K562 (cell line): Measurements from ENCODE around the gene GNB2. TPM values are rescaled to one million over a fixed set of nuclear protein-coding genes. Genes with fewer than 3 reads are reported as not detected.
A peak's percentile ranks its signal among the peaks of the same experiment; 100 is the strongest.

Experiments used
- ATAC-seq: fragments of 200-7000 bp; cut with Tn5 transposase; 3 replicates; pipeline ENCODE4 v1.9.1; 2020; ENCODE audit warnings: moderate library complexity
- BruUV-seq: library from RNA; stranded (reverse); fragments of 400-500 nt; replicated peaks from 2 replicates; lab custom pipeline; 2021; lab: Mats Ljungman, UMichigan
- CTCF ChIA-PET: fragments of 300-600 bp; formaldehyde crosslinking; extraction: SDS; loops from one replicate; lab custom pipeline; 2021; ENCODE audit warnings: low intra/inter-chr PET ratio; lab: Yijun Ruan, JAX
- POLR2A ChIA-PET: fragments of 300-600, 350-650 bp; sonication (Branson Sonifier 250); formaldehyde crosslinking; extraction: SDS; loops from one replicate; lab custom pipeline; 2021; ENCODE audit warnings: antibody characterized with exemption, inconsistent platforms; lab: Yijun Ruan, JAX
- DNase-seq, 4 experiments: peaks; one replicate each; pipeline versions ENCODE4 v3.0.0 to v3.0.0-alpha.2; 2011 to 2018; ENCODE audit warnings: low spot score in 3 of 4, mixed read lengths in 3 of 4; ENCODE audit errors: extremely low read depth in 1 of 4
- FAIRE-seq: peaks from 2 replicates; lab custom pipeline; 2011; peaks lifted over from hg19 to GRCh38; lab: Jason Lieb, UNC
- H2AFZ ChIP-seq: 2 replicates; pipeline ENCODE4 v1.6.0; 2011; ENCODE audit warnings: low read depth, low read length, control low read depth, inconsistent platforms
- H3K27ac ChIP-seq: fragments of 200-600 bp; 3 replicates; pipeline ENCODE4 v1.8.0; 2011; ENCODE audit warnings: low read depth, mild to moderate bottlenecking, control low read depth, inconsistent platforms, low read length, moderate library complexity, mixed read lengths; ENCODE audit errors: extremely low read depth
- H3K27me3 ChIP-seq, 2 experiments: fragments of 300-600 bp in 1 of 2; 2 replicates in 1 of 2; 3 replicates in 1 of 2; pipeline versions ENCODE4 v1.6.0 to v1.8.0; 2011; ENCODE audit warnings: inconsistent platforms in 2 of 2, low read length in 2 of 2, mild to moderate bottlenecking in 1 of 2, mixed read lengths in 1 of 2, moderate library complexity in 1 of 2; ENCODE audit not compliant: control insufficient read depth in 2 of 2, insufficient read depth in 2 of 2
- H3K36me3 ChIP-seq: fragments of 300-600 bp; 3 replicates; pipeline ENCODE4 v1.8.0; 2011; ENCODE audit warnings: mild to moderate bottlenecking, low read length, inconsistent platforms; ENCODE audit not compliant: control insufficient read depth, insufficient read depth
- H3K4me1 ChIP-seq, 2 experiments: fragments of 200-600 bp in 1 of 2; replicated peaks in 1 of 2; 2 replicates in 1 of 2; 3 replicates in 1 of 2; pipeline versions ENCODE4 v1.5.1 to v1.8.0; 2011; ENCODE audit warnings: inconsistent platforms in 2 of 2, low read length in 2 of 2, mild to moderate bottlenecking in 1 of 2, mixed read lengths in 1 of 2, moderate library complexity in 1 of 2; ENCODE audit not compliant: control insufficient read depth in 2 of 2, insufficient read depth in 2 of 2
- H3K4me2 ChIP-seq: 2 replicates; pipeline ENCODE4 v1.6.1; 2011; ENCODE audit warnings: low read length, control low read depth, inconsistent platforms, mixed read lengths; ENCODE audit not compliant: insufficient read depth
- H3K4me3 ChIP-seq: fragments of 200-600 bp; sonication (generic), shearing (Covaris generic); 2 replicates; pipeline ENCODE4 v1.5.1; 2016; ENCODE audit warnings: control low read depth, inconsistent platforms
- H3K79me2 ChIP-seq: fragments of 200-600 bp; 3 replicates; pipeline ENCODE4 v1.8.0; 2011; ENCODE audit warnings: low read length, inconsistent platforms; ENCODE audit not compliant: control insufficient read depth, insufficient read depth
- H3K9ac ChIP-seq, 2 experiments: 2 replicates each; pipeline versions ENCODE4 v1.6.0 to v1.6.1; 2011; ENCODE audit warnings: low read depth in 2 of 2, low read length in 2 of 2, control low read depth in 1 of 2, inconsistent platforms in 1 of 2, mild to moderate bottlenecking in 1 of 2, mixed read lengths in 1 of 2; ENCODE audit not compliant: insufficient read depth in 1 of 2
- H3K9me1 ChIP-seq: one replicate; pipeline ENCODE4 v1.6.0; 2011; ENCODE audit warnings: inconsistent platforms, mild to moderate bottlenecking, low read length, moderate library complexity; ENCODE audit not compliant: control insufficient read depth, insufficient read depth
- H3K9me3 ChIP-seq: replicated peaks from 2 replicates; pipeline ENCODE4 v1.5.1; 2011; ENCODE audit warnings: low read depth, low read length, inconsistent platforms; ENCODE audit not compliant: control insufficient read depth, insufficient read depth
- H4K20me1 ChIP-seq: replicated peaks from 2 replicates; pipeline ENCODE4 v1.6.1; 2011; ENCODE audit warnings: low read length, inconsistent platforms, mixed read lengths; ENCODE audit not compliant: control insufficient read depth, insufficient read depth
- EP400 ChIP-seq: fragments of 450-650 bp; IDR thresholded peaks from 2 replicates; pipeline ENCODE4 v1.6.1; 2017; ENCODE audit warnings: antibody characterized with exemption, mild to moderate bottlenecking, moderate library complexity
- L3MBTL2 ChIP-seq: fragments of 450-650 bp; IDR thresholded peaks from 2 replicates; pipeline ENCODE4 v1.6.1; 2016; ENCODE audit warnings: mild to moderate bottlenecking, moderate library complexity
- MNT ChIP-seq, 2 experiments: fragments of 450-650 bp; conservative IDR thresholded peaks; 2 replicates each; pipeline ENCODE4 v1.6.1; 2017; ENCODE audit warnings: mild to moderate bottlenecking in 2 of 2, moderate library complexity in 2 of 2
- MXI1 ChIP-seq: IDR thresholded peaks from 2 replicates; pipeline ENCODE4 v1.6.1; 2011; ENCODE audit warnings: low read depth, mild to moderate bottlenecking, improper control_type of control experiment, low read length
- MYC ChIP-seq, 2 experiments: fragments of 250-450 bp in 1 of 2; sonication (Bioruptor Pico) in 1 of 2; IDR thresholded peaks; 2 replicates each; pipeline versions ENCODE4 v1.5.1 to v1.6.1; 2012 to 2021; ENCODE audit warnings: low read depth in 2 of 2, borderline replicate concordance in 1 of 2, improper control_type of control experiment in 1 of 2, low read length in 1 of 2, mild to moderate bottlenecking in 1 of 2, moderate library complexity in 1 of 2
- NKRF ChIP-seq: fragments of 450-650 bp; IDR thresholded peaks from 2 replicates; pipeline ENCODE4 v1.6.1; 2016; ENCODE audit warnings: borderline replicate concordance
- PPARD ChIP-seq: fragments of 250-450 bp; sonication (Bioruptor Pico); IDR thresholded peaks from 2 replicates; pipeline ENCODE4 v1.8.0; 2022; ENCODE audit warnings: inconsistent platforms, mild to moderate bottlenecking, moderate library complexity
- SIN3A ChIP-seq, 2 experiments: fragments of 150-350 bp in 1 of 2; IDR thresholded peaks; 2 replicates each; pipeline ENCODE4 v1.6.1; 2011 to 2016; ENCODE audit warnings: borderline replicate concordance in 2 of 2, low read depth in 2 of 2, low read length in 2 of 2, mild to moderate bottlenecking in 2 of 2, moderate library complexity in 2 of 2; ENCODE audit not compliant: control insufficient read depth in 1 of 2
- UBTF ChIP-seq, 2 experiments: IDR thresholded peaks; 2 replicates each; pipeline ENCODE4 v1.6.1; 2012; ENCODE audit warnings: improper control_type of control experiment in 2 of 2, low read depth in 2 of 2, low read length in 2 of 2, borderline replicate concordance in 1 of 2
- ZNF561 ChIP-seq: fragments of 450-650 bp; formaldehyde crosslinking; conservative IDR thresholded peaks from 2 replicates; pipeline ENCODE4 v1.4.0; 2020; ENCODE audit warnings: mild to moderate bottlenecking, moderate library complexity
- WGBS: fragments of 100-300 bp; shearing (Covaris generic); methylation state at CpG from one replicate; pipeline ENCODE4 v1.1.6; 2016; ENCODE audit warnings: low coverage, mixed read lengths; ENCODE audit not compliant: insufficient coverage; ENCODE audit errors: missing lambda C conversion rate; 5-methylcytosine and 5-hydroxymethylcytosine counted together
- in situ Hi-C: fragments of 300-500 bp; cut with MboI; formaldehyde crosslinking; loops from 4 replicates; pipeline ENCODE4 v1.15.0; 2018; ENCODE audit warnings: inconsistent platforms, mixed read lengths
- intact Hi-C: fragments of 100-400 bp; cut with micrococcal nuclease; formaldehyde crosslinking; loops from 2 replicates; pipeline ENCODE4 v1.14.2; 2022
- polyA plus RNA-seq, 8 experiments: library from polyadenylated mRNA; depleted of rRNA in 4 of 8; stranded (reverse) in 5 of 8; unstranded in 3 of 8; fragments of >200 nt; fragmentation: Nextera tagmentation in 2 of 8; fragmentation: Illumina TruSeq in 1 of 8; extraction: Ambion mirVana in 2 of 8; extraction: Trizol in 1 of 8; gene quantifications; 2 replicates each; pipeline versions ENCODE4 v1.2.1 to v1.2.3, GENCODE V29; 2011 to 2014; ENCODE audit warnings: inconsistent platforms in 1 of 8, missing spikeins in 1 of 8
- total RNA-seq, 7 experiments: library from RNA; depleted of rRNA in 6 of 7; stranded (reverse); fragments of >200 nt in 6 of 7; fragmentation: Illumina TruSeq in 2 of 7; extraction: Trizol in 2 of 7; gene quantifications; 2 replicates each; pipeline versions ENCODE4 v1.2.1 to v1.2.3, GENCODE V29; 2011 to 2021; ENCODE audit warnings: low replicate concordance in 1 of 7

GNB2 gene
- total and polyA plus RNA-seq, 9 of the 15 experiments (the other 6 are each of a cell fraction or from before 2014, with no cell fraction given): 0.65 to 320 (median 104) TPM

GRCh38 chr7:100692578-100692961 lies 19.0 kb downstream of the GNB2 start:
- no TSS peak for BruUV-seq
- Histone ChIP-seq H3K36me3 (peaks cover 35% of the 10 kb centered on the region; the same call in 2 of the 3 replicates), H2AFZ (no peak overlapping the region), H3K9me3 (no peaks in the 10 kb centered on the region), H3K9me1 (no peaks in the 10 kb centered on the region), H4K20me1 (peaks cover 24% of the 10 kb centered on the region), H3K27me3 (no peaks in the 10 kb centered on the region), H3K4me1 (peaks cover 17 to 59% of the 10 kb centered on the region in 2 experiments), H3K9ac (peak overlapping the region; percentile 90 to 99), H3K79me2 (peaks cover 57% of the 10 kb centered on the region), H3K4me2 (peak overlapping the region; percentile 92), H3K4me3 (peak overlapping the region; percentile 92), H3K27ac (peak overlapping the region; percentile 86)
- ChIA-PET CTCF (interaction anchor here (0.7 to 1.4 kb wide), 2 partner anchors 128 to 160 kb away, joined by 3 read pairs; partner anchors contain the start of gene SLC12A9), POLR2A (interaction anchor here (1.1 to 2.5 kb wide), 9 partner anchors 10 to 183 kb away, joined by 3 to 16 read pairs (median 7); partner anchors contain the start of genes FBXO24, POP7 and SRRT)
- ATAC-seq (peak; percentile 5; the same call in 2 of the 3 replicates), FAIRE-seq (peak; percentile 59), DNase-seq (peak in 2 of 4 experiments; percentile 21 to 23)
- TF ChIP-seq PPARD (no peak), MYC (IDR thresholded peaks at IDR 0.05; ENCODE audit: low read depth, low read length) (peak; percentile 46; the same call in 1 of the 2 replicates), MYC (CRISPR knock-in tag; IDR thresholded peaks at IDR 0.05; ENCODE audit: borderline replicate concordance, low read depth) (no peak), SIN3A (IDR thresholded peaks at IDR 0.05; ENCODE audit: borderline replicate concordance in 2 of 2, control insufficient read depth in 1 of 2, low read depth in 2 of 2, low read length in 2 of 2) (peak in 1 of 2 experiments; percentile 10; a peak in 1 of 4 replicates), ZNF561 (no peak), EP400 (peak; percentile 46; the same call in 1 of the 2 replicates), L3MBTL2 (no peak), NKRF (0 out of 2 replicates have a peak, but pooled peaks have one; percentile 34), UBTF (IDR thresholded peaks at IDR 0.05; ENCODE audit: borderline replicate concordance in 1 of 2, low read depth in 2 of 2, low read length in 2 of 2) (0 out of 4 replicates have a peak, but pooled peaks of 1 of the 2 experiments have one; percentile 40), MXI1 (0 out of 2 replicates have a peak, but pooled peaks have one; percentile 48), MNT (conservative IDR thresholded peaks at IDR 0.05) (peak; percentile 44 to 52)
- WGBS: 13% methylated on average over 6 of the region's 6 CpGs
- in situ Hi-C loops (no loop called here), intact Hi-C loops (loop anchor here (2.0 to 5.0 kb wide), 3 partner anchors 50 to 160 kb away; partner anchors contain the start of genes SLC12A9 and TFR2)
